ENCODE data around the gene NECTIN3. TPM values are rescaled to one million over a fixed set of nuclear protein-coding genes. Genes with fewer than 3 reads are reported as not detected.
A peak's percentile ranks its signal among the peaks of the same experiment; 100 is the strongest.

NECTIN3 gene, protein sequence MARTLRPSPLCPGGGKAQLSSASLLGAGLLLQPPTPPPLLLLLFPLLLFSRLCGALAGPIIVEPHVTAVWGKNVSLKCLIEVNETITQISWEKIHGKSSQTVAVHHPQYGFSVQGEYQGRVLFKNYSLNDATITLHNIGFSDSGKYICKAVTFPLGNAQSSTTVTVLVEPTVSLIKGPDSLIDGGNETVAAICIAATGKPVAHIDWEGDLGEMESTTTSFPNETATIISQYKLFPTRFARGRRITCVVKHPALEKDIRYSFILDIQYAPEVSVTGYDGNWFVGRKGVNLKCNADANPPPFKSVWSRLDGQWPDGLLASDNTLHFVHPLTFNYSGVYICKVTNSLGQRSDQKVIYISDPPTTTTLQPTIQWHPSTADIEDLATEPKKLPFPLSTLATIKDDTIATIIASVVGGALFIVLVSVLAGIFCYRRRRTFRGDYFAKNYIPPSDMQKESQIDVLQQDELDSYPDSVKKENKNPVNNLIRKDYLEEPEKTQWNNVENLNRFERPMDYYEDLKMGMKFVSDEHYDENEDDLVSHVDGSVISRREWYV
- total RNA-seq = 19.1 TPM

DNA sequence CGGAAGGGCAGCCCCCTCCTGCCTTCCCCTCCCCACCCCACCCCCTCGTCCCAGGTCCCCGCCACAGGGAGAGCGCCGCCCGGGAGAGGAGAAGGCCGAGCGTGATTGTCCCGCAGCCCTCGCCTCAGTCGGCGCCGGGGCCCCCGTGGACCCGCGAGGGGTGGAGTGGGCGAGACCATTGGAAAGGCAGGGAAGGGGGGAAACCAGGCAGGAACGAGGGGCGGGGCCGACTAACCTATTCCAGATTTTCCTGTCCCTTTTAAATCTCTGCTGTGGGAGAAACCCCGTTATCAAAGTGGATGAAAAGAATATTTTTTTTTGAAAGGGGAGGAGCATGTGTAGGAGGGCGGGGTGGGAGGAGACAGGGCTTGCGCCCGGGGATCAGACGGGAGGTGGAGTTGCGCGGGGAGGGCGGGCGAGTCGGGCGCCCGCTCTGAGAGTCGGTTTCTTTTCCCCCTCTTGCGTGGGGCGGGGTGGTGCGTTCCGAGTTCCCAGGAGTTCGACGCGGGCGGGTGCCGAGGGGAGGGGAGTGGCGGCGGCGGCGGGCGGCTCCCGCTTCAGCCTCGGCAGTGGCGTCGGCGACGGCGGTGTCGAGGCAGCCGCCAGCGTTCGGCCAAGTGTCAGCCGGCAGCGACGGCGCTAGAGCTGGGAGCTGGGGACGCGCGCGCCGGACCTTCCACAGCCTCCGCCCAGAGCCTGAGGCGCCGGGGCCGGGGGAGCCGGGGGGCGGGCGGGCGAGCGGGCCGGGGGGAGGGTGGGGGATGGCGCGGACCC, at the start of gene NECTIN3:
TSS of gene NECTIN3 (plus strand) at position 560 of the 774 bp plus-strand sequence. CDS start at position 762, 202 bp downstream.
- peak; percentile 94 for DNase-seq (ENCODE audit: low spot score)

DNA sequence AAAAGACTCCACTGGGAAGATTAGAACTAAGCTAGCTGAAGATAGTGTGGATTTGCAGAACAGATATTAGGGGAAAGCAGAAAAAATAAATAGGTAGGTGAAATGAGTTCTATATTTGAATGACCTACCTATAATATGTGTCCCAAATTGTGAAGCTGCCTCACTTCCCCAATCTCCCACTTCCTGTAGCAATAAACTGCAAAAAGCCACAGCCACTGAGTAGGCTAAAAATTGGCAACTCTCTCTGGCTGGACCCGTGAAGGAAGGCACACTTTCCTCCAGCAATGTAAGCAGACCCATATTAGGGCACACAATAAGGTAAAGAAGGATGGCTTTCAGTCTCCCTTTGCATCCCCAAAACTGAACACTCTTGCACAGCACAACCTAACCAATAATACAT, 43.7 kb upstream of the NECTIN3 start:
- DNase-seq (ENCODE audit: low spot score) = no peak

DNA sequence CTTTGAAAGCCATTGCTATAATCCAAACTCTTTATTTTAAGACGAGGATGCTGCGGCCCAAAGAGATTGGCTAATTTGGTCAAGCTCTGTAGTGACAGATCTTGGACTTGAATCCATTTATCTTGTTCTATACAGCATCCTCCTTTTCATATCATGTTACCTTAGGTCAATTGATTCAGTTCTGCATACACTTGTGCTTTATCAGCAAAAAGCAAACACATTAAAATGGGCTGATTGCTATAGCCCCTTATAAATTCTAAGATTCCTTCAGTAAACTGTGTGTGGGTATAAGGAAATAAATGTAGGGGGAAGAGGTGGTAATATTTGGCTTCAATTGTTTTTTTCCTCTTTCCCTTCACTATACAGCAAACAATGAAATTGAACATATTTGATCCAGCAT, 40.1 kb upstream of the NECTIN3 start:
- DNase-seq (ENCODE audit: low spot score) = no peak

DNA sequence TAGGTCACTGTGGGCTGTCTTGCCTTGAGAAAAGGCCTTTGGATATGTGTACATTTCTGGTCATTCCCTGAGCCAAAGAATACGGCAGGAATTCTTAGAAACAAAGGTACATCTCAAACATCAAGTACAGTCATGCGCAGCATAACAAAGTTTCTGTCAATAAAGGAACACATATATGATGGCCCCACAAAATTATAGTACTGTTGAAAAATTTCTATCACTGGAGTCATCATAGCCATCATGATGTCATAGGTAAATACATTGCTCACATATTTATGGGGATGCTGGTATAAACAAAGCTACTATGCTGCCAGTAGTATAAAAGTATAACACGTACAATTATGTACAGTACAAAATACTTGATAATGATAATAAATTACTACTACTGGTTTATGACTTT, 38.9 kb upstream of the NECTIN3 start:
- no peak for DNase-seq (ENCODE audit: low spot score)

DNA sequence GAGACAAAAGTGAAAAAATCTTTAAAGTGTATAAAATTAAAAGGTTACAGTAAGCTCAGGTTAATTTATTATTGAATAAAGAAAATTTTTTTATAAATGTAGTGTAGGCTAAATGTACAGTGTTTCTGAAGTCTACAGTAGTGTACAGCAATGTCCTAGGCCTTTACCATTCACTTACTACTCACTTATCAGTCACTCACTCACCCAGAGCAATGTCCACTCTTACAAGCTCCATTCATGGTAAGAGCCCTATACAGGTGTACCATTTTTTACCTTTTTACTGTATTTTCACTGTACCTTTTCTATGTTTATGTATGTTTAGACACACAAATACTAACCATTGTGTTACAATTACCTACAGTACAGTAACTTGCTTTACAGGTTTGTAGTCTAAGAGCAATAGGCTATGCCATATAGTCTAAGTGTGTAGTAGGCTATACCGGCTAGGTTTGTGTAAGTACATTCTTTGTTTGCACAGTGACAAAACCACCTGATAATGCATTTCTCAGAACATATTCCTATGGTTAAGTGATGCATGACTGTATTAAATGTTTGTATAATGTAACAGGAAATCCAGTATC, 38.1 kb upstream of the NECTIN3 start:
- DNase-seq (ENCODE audit: low spot score) = no peak

DNA sequence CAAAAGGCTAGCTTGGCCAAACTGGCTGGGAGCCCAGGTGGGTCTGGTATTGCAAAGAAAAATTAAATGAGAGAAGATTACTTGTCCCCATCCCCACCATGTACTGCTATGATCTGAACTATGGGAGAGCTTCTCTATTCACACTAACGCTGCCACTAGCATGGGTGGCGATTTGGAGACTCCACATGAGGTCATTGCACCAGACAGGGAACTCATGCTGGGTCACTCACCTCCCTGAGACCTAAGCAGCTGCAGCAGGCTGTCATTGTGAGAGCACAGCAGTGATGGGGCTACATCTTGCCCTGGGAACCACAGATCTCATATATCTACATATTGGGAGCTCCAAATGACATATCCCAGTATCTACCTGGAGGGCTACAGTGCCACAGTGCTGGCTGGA, 36.3 kb upstream of the NECTIN3 start:
- no peak for DNase-seq (ENCODE audit: low spot score)

DNA sequence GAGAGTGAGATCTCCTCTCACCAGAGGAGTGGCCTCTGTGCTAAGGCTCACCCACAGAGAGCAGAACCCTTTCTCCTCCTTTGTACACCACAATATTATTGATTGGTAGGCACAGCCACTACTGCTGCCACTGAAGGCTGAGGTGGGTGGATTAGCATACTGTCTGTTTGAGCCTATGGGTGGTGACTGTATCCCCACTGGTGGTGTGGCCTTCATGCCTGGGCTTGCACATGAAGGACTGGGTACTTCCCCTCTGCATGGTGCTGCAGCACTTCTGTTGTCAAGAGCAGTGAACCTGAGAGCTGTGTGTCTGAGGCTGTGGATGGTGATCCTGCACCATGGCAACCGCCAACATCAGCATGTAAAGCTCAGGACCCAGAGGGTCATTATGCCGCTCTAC, 35.7 kb upstream of the NECTIN3 start:
- no peak for DNase-seq (ENCODE audit: low spot score)

DNA sequence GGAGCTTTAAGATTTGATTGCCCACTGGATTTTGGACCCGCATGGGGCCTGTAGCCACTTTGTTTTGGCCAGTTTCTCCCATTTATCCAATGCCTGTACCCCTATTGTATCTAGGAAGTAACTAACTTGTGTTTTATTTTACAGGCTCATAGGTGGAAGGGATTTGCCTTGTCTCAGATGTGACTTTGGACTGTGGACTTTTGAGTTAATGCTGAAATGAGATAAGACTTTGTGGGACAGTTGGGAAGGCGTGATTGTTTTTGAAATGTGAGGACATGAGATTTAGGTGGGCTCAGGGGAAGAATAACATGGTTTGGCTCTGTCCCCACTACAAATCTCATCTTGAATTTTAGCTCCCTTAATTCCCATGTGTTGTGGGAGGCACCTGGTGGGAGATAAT, 30.7 kb upstream of the NECTIN3 start:
- no peak for DNase-seq (ENCODE audit: low spot score)

DNA sequence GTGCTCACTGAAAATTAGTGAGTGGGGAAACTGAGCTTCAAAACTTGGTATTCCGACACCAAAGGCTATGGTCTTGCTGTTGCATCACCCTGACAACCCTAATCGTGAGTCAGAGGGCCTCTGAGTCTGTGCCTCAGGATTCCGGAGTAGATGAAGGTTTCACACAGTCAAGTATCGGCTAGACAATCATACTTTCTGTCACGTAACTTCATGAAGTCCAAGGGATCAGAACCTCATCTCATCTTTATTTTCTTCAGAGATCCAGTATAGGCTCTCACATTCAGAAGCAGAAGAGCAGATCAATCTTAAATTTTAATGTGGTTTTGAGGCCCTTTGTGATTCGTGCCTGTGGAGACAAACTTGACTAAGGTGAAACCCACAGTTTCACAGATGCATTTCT, 26.1 kb upstream of the NECTIN3 start:
- DNase-seq (ENCODE audit: low spot score) = no peak

DNA sequence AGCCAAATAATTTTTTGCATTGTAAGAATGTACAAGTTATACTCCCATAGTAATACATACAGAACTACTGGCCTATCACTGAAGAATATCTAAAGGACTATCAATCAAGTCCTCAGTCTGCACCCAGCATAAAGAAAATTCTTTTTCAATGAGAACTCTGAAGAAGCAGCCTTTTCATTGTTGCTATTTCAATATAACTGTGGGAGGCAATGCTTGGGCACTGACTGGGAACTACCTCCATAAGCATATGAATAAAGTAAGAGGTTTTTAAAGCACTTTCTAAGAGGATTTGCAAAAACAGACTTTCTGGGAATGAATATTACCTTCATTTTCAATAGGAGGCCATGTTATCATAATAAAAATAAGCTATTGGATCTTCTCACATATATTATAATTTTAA, 24.6 kb upstream of the NECTIN3 start:
- DNase-seq (ENCODE audit: low spot score) = no peak

DNA sequence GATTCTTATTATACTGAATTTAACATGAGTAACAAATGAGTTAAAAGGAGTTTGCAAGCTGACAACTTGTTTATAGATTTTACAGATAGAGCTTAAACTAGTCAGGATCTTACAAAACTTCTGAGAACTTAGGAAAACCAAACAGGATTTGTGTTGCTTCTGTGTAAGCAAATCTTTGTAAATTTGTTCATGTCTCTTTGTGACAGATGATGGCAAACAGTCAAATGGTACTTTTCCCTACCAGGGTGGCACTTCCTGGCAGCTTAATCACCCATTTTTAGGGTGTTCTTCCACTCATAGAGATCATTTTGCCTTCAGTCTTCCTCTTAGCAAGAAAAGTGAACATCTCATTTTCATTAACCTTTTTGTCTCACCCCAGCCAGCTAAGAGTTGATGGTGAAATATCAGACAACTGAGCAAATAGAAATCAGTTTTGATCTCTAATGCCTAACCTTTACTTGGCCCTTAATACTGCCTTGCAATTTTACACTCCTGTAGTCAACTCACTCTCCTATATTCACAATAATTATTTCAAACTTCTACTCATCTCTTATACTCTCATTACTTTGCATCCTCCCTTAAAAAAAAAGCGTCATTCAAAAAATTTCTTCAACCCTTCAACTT, 23.7 kb upstream of the NECTIN3 start:
- no peak for DNase-seq (ENCODE audit: low spot score)

DNA sequence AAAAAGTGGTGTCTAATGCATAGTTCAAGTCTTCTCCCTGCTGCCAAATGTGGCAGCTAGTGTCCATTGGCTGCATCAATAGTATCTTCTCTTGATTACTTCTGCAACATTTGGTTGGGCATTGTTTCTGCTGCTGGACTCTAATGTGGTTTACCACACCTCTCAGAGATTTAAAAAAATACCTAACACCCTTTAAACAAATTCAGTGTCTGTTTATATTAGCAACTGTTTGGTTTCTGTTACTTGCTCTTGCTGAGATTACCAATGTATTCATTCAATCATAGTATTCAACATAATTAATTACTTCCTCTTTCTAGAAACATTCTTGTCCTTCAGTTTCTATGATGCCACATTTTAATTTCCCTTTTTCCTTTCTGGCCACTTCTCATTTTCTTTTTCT, 20.3 kb upstream of the NECTIN3 start:
- DNase-seq (ENCODE audit: low spot score) = no peak

DNA sequence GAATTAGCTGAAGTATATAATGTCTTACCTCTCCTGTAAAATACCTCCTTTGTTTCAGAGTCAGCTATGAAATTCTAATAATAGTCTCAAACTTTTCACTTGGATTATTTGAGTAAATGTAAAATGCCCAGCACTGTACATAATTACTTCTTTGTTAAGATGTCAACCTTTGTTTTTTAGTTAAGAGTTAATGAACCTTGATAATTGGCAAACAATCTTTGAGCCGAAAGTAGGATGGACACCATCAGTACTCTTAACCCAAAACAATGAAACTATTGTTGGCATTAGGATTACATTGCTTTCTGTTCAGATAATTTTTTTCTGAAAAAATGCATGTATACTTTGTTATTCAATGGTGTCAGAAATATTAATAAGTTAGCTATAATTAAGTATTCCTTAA, 3.0 kb upstream of the NECTIN3 start:
- no peak for DNase-seq (ENCODE audit: low spot score)

DNA sequence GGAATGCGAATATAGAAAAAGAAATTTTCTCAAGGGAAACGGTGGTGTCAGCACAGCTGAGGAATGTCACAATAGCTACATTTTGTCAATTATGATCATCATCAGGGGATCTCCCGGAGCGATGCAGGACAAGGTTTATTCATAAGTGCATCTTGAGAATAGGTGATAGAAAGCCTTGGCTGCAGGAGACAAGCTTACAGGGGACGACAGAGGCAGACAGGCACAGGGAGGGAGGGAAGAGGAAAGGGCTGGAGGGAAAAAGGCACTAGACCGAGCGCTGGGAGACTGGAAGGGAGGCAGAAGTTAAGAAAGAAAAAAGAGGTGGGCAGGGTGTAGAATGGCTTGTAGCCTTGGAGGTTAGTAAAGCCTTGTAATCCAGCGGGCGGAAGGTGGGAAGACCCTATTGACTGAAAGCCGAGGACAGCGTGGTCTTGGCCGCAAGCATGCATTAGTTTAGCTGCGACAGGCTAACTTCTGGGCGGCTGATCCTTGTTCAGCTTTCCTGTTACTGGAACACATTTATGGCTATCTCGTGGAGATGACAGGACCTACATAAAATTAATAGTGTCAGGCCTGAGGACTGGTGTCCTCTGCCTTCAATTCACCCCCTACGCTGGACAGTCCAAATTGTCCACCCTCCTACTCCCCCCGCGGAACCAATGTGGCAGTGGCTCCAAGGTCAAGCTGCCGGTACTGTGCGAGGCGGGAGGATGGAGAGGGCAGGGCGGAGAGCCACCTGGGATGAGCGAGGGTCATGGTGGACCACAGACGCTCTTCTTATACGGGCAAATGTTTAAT, 1.4 kb upstream of the NECTIN3 start:
- DNase-seq (ENCODE audit: low spot score) = peak; percentile 48

DNA sequence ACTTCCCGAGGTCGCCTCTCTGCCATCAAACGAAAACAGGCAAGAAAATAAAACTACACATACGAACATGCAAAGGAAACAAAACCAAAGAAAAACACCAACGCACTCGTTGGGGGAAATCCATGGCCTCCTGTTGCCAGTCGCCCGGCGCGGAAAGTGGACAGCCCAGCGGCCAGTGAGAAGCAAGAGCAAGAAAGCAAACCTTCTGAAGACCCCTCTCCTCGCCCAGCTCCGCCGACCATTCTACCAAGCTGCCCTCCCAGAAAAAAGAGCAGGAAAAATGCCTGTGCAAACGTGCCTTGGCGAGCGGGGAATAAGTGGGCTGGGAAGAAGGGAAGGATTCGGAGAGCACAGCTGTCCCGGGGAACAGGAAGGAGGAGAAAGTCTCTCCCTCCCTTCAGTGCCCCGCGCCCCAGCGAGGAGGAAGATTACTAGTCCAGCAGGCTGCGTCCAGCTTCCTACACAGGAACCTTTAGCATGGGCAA, 802 bp upstream of the NECTIN3 start:
- no peak for DNase-seq (ENCODE audit: low spot score)

DNA sequence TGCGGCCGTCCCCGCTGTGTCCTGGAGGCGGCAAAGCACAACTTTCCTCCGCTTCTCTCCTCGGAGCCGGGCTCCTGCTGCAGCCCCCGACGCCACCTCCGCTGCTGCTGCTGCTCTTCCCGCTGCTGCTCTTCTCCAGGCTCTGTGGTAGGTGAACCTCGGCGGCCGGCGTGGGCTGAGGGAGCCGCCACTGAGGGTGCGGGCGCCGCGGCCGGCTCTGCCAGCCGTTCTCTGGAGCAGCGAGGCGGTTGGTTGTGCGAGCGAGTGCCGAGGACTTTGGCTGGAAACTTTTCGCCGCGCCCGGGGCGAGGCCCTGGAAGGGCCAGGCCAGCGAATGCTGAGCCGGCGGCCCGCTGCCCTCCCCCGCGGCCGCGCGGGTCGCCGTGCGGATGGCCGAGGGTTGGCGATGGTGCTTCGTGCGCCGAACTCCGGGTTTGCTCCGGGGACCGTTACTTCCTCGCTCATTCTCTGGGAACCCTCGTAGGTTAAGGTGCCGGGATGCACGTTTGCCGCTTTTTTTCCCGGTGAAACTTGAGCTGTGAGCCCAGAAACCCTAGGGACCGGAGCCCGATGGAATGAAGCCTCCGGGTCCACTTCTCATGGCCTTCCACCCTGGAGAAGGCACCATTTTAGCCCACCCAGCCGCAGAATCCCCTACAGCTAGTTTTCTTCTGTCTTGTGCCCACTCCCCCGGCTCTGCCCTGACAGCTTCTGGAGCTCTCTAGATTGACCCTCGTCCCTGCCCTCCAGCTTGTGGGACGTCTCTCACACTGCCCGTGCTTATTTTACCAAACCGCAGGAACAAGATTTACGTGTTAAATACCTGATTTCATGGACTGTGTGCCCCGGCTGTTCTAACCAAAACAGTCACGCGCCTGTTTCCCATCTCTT, 660 bp downstream of the NECTIN3 start:
- peak; percentile 46 for DNase-seq (ENCODE audit: low spot score)

DNA sequence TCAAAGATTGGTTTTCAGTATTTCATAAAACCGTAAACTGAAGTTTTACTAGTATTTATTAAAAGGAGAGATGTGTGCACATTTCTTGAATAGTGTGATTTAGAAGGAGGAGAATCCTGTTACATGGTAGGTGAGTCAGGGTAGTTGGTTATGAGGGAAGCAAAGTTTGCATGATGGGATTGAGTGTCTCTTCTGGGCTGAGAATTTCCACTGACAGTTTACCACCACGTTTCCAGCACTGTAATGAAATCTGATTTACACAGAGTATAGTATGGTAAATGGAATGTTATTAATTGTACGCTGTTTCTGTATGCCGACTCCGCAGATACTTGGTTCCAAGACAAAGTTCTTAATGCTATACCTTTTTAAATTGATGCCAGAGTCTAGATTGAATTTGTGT, 1.6 kb downstream of the NECTIN3 start:
- DNase-seq (ENCODE audit: low spot score) = no peak

DNA sequence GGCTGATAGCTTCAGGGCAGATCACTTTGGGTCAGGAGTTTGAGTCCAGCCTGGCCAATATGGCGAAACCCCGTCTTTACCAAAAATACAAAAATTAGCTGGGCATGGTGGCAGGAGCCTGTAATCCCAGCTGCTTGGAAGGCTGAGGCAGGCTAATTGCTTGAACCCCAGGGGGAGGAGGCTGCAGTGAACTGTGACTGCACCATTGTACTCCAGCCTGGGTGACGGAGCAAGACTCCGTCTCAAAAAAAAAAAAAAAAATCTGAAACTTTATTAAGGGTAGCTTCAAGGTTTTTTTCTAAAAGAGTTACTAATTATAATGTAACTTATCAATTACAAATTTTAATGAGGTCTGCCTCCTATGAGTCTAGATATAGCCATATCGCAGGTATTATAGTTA, 5.1 kb downstream of the NECTIN3 start:
- no peak for DNase-seq (ENCODE audit: low spot score)

DNA sequence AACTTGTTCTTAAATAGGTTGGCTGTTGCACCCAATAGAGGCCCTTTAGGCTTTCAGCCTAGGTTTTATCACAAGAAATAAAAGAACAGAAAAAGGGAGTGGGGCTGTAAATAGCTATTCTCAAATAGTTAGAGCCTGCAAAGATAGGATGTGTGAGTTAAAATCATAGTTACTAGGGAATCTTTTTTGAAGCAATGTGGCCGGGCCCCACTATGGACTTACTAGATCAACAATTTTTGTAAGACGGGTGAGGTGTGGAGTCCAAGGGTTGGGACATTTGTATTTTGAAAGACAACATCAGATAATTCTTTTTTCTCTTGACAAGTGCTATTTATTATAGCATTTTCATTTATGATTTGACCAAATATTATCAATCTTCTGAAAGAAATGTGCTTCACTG, 5.8 kb downstream of the NECTIN3 start:
- no peak for DNase-seq (ENCODE audit: low spot score)

DNA sequence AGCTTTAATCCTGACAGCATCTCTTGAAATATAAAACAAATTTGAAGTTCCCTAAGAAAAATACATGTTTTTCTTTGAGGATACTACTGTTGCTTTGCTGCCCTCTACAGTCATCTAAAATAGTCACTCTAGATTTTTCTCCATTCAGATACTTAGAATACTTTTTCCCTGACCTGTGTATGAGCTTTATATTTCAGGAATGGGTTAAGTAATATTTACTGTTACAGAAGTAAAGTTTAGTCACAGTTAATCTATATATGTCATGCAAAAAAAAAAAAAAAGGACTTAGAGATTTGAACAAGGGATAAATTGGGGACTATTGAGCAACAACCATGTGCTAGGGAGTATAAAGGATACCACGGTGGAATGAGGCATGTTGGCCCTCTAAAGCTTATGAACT, 8.8 kb downstream of the NECTIN3 start:
- DNase-seq (ENCODE audit: low spot score) = no peak

Data from ureter (tissue), 1 donor.